Activated B cell treated with CpG ODN at 0.5 μM for 24 hours (primary cell): ENCODE results near the gene TMEM87B. TPM values are rescaled to one million over a fixed set of nuclear protein-coding genes. Genes with fewer than 3 reads are reported as not detected.

Experiments used
- ATAC-seq: fragments of 200-7000 bp; cut with Tn5 transposase; one replicate; pipeline ENCODE4 v1.10.0; 2021; ENCODE audit warnings: low read depth, mild to moderate bottlenecking, moderate library complexity
- CTCF ChIA-PET: fragments of 350-600 bp; sonication (Branson Sonifier 250); formaldehyde crosslinking; loops from one replicate; lab custom pipeline; 2021; ENCODE audit warnings: antibody characterized with exemption; lab: Charles Lee
- POLR2A ChIA-PET: fragments of 350-600 bp; sonication (Branson Sonifier 250); formaldehyde crosslinking; loops from one replicate; lab custom pipeline; 2021; ENCODE audit warnings: antibody characterized with exemption; lab: Charles Lee
- DNase-seq: peaks from one replicate; pipeline ENCODE4 v3.0.0; 2022
- H3K27ac Mint-ChIP-seq: one replicate; pipeline ENCODE4 v1.8.0; 2020; ENCODE audit warnings: mixed read lengths
- H3K27me3 Mint-ChIP-seq: one replicate; pipeline ENCODE4 v1.8.0; 2021; ENCODE audit warnings: mixed read lengths
- H3K36me3 Mint-ChIP-seq: one replicate; pipeline ENCODE4 v1.8.0; 2021; ENCODE audit warnings: low read depth, mixed read lengths
- H3K4me1 Mint-ChIP-seq: one replicate; pipeline ENCODE4 v1.8.0; 2021; ENCODE audit warnings: mixed read lengths
- H3K4me3 Mint-ChIP-seq: one replicate; pipeline ENCODE4 v1.8.0; 2020; ENCODE audit warnings: mild to moderate bottlenecking, mixed read lengths
- H3K9me3 Mint-ChIP-seq: one replicate; pipeline ENCODE4 v1.8.0; 2020; ENCODE audit warnings: mixed read lengths
- intact Hi-C: fragments of 100-400 bp; cut with micrococcal nuclease; formaldehyde crosslinking; loops from one replicate; pipeline ENCODE4 v1.15.1; 2024
- total RNA-seq: library from RNA; stranded (reverse); gene quantifications from 2 replicates; pipeline ENCODE4 v1.2.3, GENCODE V29; 2022
- TF ChIP-seq, protein P1 (sequence below): fragments of 200-600 bp; IDR thresholded peaks from one replicate; pipeline ENCODE4 v1.8.0; 2022; ENCODE audit warnings: antibody characterized with exemption, mild to moderate bottlenecking

Gene TMEM87B
- total RNA-seq, 1 donor from 2014 or later = 19.8 TPM

DNA sequence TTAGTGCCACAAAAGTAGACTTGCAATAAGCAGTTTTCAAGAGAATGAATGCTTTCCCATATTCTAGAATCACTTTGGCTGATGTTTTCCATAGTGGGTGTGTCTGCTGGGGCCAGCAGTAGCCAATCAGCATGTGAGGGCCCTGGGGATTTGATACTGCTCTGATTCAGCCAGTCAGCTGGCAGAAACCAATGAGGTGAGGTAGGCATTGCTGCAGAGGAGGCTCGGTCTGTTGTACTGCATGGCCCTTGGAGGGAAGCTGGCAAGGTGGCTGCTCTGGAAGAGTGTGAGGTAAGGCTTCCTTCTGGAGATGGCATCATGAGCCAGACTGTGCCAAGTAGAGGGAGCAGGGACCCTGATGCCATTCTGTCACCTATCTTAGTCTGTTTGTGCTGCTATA, 22.7 kb downstream of the TMEM87B start:
- TF ChIP-seq, protein P1, sequence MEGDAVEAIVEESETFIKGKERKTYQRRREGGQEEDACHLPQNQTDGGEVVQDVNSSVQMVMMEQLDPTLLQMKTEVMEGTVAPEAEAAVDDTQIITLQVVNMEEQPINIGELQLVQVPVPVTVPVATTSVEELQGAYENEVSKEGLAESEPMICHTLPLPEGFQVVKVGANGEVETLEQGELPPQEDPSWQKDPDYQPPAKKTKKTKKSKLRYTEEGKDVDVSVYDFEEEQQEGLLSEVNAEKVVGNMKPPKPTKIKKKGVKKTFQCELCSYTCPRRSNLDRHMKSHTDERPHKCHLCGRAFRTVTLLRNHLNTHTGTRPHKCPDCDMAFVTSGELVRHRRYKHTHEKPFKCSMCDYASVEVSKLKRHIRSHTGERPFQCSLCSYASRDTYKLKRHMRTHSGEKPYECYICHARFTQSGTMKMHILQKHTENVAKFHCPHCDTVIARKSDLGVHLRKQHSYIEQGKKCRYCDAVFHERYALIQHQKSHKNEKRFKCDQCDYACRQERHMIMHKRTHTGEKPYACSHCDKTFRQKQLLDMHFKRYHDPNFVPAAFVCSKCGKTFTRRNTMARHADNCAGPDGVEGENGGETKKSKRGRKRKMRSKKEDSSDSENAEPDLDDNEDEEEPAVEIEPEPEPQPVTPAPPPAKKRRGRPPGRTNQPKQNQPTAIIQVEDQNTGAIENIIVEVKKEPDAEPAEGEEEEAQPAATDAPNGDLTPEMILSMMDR = no peak
- ATAC-seq (no peak), DNase-seq (no peak)
- ChIA-PET CTCF (no interaction called here), POLR2A (no interaction called here)
- Mint-ChIP-seq H3K27me3 (no peaks in the 10 kb centered on the region), H3K27ac (no peak overlapping the region), H3K9me3 (no peaks in the 10 kb centered on the region), H3K36me3 (peaks cover 74% of the 10 kb centered on the region), H3K4me3 (no peak overlapping the region), H3K4me1 (peaks cover 15% of the 10 kb centered on the region)
- intact Hi-C loops = no loop called here

DNA sequence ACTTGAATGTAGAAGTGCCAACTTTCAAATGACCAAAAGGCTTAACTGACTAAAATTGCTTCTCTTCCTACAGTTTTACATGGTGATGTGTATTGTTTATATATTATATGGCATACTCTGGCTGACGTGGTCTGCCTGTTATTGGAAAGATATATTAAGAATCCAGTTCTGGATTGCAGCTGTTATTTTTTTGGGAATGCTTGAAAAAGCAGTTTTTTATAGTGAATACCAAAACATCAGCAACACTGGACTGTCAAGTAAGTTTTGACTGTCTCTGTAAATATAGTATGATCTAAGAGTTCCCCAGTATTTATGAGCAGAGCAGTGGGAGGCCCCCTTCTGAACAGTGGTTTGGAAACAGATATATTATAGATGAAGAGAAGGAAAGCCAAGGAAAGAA, 26.2 kb downstream of the TMEM87B start:
- DNase-seq (no peak), ATAC-seq (no peak)
- H3K27ac Mint-ChIP-seq = no peak overlapping the region
- POLR2A ChIA-PET = no interaction called here
- no peaks in the 10 kb centered on the region for H3K27me3 Mint-ChIP-seq
- H3K36me3 Mint-ChIP-seq = peaks cover 74% of the 10 kb centered on the region
- no peak overlapping the region for H3K4me3 Mint-ChIP-seq
- intact Hi-C loops = no loop called here
- no peaks in the 10 kb centered on the region for H3K9me3 Mint-ChIP-seq
- TF ChIP-seq, protein P1 = no peak
- peaks cover 8% of the 10 kb centered on the region for H3K4me1 Mint-ChIP-seq
- CTCF ChIA-PET = no interaction called here

DNA sequence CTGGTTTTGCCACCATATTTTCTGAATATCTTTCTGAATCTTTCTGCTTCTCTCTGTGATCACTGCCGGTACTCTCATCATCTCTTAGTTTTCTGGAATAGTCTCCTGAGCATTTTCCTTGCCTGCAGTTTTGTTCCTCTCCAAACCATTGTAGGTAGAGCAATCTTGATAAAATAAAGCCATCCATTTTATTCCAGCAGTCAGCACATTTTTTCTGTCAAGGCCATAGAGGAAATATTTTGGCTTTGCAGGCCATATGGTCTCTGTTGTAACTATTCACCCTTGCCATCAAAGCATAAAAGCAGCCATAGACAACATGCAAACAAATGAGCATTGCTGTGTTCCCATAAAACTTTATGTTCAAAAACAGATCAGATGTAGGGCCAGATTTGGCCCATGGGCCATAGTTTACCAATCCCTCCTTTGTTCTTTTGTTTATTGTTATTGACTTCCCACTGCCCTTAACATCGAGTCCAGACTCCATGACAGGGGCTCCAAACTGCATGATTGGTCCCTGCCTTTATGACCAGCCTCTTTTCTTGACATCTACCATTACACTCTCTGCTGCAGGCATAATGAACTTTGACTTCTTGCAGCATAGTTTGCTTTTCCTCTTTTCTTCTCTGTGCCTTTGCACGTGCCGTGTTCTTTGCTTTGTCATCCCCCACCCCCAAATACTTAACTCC, 29.8 kb downstream of the TMEM87B start:
- POLR2A ChIA-PET = no interaction called here
- no peaks in the 10 kb centered on the region for H3K9me3 Mint-ChIP-seq
- no peak for ATAC-seq

DNA sequence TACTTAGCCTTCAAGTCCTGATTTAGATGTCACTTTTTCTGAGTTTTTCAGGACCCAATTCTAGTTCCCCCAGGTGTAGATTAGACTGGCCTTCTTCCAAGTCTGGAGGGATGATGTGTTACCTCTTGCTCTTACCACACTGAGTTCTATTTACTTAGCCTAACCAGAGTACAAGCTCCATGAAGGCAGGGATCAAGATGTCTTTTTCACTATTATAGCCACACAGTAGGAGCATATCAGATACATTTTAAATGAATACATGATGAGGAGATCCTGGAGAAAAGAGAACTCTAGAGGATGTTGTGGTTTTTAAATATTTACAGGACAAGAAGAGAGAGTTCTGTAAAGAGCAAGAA, 30.3 kb downstream of the TMEM87B start:
- ChIA-PET CTCF (no interaction called here), POLR2A (no interaction called here)
- H3K27me3 Mint-ChIP-seq = no peaks in the 10 kb centered on the region
- H3K4me3 Mint-ChIP-seq = no peak overlapping the region
- intact Hi-C loops = no loop called here
- peaks cover 30% of the 10 kb centered on the region for H3K4me1 Mint-ChIP-seq
- ATAC-seq (no peak), DNase-seq (no peak)
- no peaks in the 10 kb centered on the region for H3K9me3 Mint-ChIP-seq
- peaks cover 84% of the 10 kb centered on the region for H3K36me3 Mint-ChIP-seq
- H3K27ac Mint-ChIP-seq = peak overlapping the region; percentile 43
- TF ChIP-seq, protein P1 = no peak

More for the DNA sequence above, 29.8 kb downstream of the TMEM87B start:
- Mint-ChIP-seq H3K4me1 (peaks cover 30% of the 10 kb centered on the region), H3K36me3 (peaks cover 78% of the 10 kb centered on the region), H3K4me3 (no peak overlapping the region), H3K27ac (peak overlapping the region; percentile 43), H3K27me3 (no peaks in the 10 kb centered on the region)
- TF ChIP-seq, protein P1 = no peak
- intact Hi-C loops = no loop called here
- DNase-seq = no peak
- CTCF ChIA-PET = no interaction called here

DNA sequence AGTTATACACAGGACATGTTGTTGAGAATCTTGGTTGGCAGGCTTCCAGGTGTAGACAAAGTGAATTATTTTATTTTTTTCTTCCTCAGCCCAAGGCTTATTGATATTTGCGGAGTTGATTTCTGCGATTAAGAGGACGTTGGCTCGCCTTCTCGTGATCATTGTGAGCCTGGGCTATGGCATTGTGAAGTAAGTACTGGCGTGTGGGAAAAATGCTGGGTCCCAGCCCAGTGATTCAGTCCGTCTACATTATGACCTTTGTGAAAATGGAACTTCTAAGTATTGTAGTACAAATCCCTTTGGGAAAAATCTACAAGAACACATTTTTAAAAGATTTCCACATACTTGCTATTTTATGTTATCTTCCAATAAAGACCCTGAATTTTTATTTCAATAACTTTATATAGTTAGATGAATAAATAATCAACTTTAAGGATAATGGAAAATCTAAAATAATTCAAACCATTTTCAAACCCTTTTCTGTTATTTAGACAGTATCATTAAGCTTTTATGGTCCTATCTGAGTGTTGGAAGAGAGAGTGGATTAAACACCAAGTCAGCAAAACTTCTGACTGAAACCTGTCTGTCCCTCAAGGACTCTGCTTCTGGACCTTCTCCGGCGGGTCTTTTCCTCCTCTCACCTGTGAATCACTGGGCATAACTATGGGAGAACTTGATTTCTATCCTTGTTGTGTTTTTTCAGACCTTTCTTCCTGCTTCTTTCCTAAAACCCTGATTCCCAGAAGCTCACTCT, 31.0 kb downstream of the TMEM87B start:
- DNase-seq (no peak), ATAC-seq (no peak)
- Mint-ChIP-seq H3K36me3 (peaks cover 82% of the 10 kb centered on the region), H3K4me3 (no peak overlapping the region), H3K9me3 (no peaks in the 10 kb centered on the region), H3K4me1 (peaks cover 30% of the 10 kb centered on the region), H3K27ac (peak overlapping the region; percentile 94), H3K27me3 (no peaks in the 10 kb centered on the region)
- POLR2A ChIA-PET = interaction anchor here (2.1 to 2.6 kb wide), 2 partner anchors 10 to 31 kb away, joined by 11 to 21 read pairs; partner anchors contain the start of gene TMEM87B
- intact Hi-C loops = no loop called here
- CTCF ChIA-PET = no interaction called here
- TF ChIP-seq, protein P1 = no peak
